ENCODE data around the gene PIGK.

The PIGK gene

DNA sequence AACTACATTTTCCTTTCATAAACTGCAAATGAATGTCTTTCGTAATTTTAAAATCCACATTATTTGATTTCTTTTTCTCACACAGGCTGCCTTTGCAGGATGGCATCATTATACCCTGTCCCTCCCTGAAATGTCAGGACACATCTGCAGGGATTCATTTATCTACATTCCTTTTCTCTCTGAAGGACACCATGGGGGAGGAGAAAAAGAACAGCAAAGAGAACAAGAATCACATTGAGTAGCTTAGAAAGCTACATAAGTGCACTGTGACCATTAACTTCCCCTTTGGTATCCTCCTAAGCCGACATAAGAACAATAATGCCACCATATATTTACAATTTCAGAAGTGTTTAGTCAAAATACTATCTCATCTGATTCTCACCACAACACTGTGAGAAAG lies 129.5 kb downstream of the PIGK start:
- no peak for DNase-seq

DNA sequence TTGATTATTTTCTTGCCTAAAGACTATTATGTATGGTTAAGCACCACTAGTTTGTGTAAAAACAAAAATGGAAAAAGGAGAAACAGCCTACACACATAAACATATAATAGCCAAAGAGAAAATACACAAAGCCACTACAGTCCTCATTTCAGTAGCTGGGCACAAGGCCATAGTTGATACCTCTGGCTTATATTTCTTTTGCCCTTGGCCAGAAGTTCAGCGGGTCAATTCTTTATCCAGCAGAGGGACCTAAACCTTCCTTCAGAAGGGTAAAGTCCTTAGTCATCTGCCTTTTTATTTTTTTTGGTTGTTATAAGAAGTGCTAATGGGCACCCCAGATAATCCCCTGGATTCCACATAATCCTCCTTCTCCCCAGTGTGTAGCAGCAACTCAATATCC lies 134.1 kb downstream of the PIGK start:
- no peak for DNase-seq

DNA sequence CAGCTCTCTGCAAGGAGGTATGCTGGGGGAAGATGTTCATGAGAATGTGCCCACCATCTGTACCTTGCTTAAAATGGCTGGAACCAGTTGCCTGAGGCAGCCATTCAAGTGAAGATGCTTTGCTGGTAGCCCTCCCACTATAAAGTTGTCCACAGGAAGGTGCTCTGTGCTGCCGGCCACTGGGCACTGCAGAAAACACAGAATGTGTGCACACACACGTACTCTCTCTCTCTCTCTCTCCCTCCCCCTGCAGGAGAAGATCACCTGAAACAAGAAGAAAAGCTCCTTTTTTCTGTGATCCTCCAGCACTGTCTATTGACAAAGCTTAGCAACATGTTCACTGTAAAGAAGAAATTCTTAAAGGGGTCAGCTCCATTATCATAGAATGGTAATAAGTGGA lies 134.8 kb downstream of the PIGK start:
- no peak for DNase-seq

DNA sequence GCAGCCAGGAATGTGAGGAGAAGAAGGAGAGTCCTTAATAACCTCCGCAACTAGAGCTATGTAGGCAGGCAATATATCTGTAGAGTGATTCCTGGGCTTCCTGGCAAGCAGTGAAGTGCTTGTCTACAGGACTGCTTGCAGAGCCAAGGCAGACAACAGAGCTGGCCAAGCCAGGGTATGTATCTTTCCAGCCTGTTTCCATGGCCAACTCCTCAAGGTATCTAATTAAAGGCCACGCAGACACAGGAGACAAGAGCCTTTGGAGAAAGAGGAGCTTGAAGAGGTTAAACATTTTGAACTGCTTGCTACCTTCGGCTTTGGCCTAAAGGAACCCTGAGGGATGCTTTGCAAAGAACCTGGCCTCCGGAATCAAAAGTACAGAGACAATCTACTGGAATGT lies 137.4 kb downstream of the PIGK start:
- DNase-seq: no peak

DNA sequence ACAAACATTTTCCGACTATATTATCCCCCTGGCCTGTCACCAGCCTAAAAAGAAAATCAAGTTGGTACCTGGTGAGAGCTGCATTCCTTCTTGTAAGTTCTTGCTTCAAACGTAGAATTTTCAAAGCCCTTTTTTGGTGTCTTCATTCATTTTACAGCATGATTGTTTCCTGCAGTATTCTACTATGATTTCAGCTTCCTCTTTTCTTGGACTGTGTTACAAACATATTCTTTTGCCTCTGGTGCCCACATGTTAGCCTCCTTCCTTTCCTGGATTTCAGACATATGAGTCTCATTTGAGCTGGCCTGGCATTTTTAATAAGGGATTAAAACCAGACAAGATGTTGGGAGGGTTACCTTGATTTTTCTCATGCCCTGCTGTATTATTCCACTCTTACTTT lies 142.5 kb downstream of the PIGK start:
- no peak for DNase-seq

DNA sequence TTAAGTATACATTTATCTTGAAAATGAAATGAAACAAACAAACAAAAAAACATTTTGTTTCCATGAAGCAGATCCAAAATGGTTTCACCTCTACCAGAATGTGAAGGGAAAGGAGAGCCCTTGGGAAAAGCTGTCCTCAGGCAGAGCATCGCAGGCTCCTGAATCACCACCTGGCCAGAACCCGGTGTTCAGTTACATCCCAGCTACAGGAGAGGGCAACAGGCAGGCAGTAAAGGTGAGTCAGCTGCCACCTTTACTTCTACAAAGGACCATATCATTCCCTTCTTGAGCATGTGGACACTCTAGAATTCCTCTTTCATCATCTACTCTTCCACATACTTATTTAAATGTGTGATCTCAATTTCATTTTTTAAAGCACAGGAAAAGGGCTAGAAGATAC lies 151.2 kb downstream of the PIGK start:
- peak in 1 of 2 experiments; percentile 8 for DNase-seq

DNA sequence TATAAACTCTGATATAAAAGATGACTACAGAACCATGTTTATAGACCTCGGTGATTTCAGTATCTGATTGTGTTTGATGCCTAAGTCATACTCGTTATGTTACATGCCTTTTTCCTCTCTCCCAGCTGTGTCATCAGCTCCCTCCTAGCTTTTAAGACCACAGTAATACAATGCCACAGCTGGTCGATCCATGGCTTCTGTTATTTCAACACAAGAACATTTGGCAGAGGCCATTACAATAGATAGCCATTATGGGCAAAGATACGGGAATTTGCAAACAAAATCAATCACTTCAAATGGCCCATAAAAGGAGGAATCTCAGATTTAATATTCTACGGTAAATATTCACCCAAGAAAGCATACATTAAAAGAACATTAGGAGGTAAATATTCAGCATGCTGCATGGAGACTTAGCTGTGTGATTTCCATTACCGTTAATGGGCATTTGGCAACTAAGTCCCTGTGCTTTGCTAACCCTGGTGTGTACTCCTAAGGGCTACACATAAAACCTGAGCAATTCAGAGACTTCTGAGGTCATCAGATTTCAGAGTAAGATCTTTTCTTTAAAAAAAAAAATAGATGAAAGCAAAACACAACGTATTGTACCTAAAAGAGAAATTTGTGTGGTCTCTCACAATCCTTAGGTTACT lies 153.4 kb downstream of the PIGK start:
- peak; percentile 79 to 95 for DNase-seq

DNA sequence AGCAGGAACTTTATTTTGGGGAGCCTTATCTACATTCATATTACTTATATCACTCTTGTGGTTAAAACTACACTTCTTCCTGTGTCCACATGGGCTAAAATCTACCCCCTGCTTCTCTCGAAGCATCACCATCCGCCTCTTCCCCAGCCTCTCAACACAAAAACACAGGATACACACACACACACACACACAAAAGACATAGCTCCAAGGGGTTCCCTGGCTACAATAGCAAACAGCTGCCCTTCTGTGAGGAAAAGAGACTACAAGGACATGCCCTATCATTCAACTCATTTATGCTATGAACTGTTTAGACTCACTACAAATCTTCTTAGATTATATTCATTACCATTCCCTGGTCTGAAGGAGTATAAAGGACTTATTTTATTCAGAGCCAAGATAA lies 155.0 kb downstream of the PIGK start:
- DNase-seq: peak; percentile 18 to 38

DNA sequence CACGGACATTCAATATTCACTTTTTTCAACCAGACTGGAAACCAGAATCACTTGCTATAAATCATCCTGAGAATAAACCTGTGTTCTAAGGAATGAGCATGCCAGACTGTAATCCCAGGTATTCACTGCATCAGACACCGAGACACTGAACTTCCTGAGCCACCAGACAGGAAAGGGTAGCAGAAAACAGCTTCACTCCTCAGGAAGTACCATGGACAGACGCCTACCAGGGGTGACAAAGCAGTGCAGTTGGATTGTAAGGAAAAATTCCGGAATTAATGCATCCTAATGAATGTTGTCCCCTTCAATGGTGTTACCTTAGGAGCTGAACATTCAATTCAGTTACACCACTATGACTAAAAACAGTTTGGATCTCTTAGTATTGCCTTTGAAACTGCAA lies 156.1 kb downstream of the PIGK start:
- no peak for DNase-seq

DNA sequence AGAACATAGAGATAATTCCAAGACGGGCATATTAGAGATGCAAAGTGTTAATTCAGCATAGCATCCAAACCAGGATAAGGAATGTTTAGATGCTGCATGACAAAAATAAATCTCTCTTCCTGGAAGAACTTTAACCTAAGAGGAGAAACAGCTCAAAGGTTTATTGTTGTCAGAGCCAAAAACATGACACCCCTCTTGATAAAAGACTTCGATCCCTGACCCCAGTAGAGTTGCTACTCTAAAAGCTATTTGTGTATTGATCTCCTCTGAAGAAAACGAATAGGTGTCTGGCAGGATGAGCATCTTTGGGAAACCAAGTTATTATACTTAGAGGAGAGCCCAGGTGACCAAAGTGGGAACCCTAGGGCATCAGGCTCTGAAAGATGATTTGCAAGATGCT lies 158.1 kb downstream of the PIGK start:
- DNase-seq: no peak

DNA sequence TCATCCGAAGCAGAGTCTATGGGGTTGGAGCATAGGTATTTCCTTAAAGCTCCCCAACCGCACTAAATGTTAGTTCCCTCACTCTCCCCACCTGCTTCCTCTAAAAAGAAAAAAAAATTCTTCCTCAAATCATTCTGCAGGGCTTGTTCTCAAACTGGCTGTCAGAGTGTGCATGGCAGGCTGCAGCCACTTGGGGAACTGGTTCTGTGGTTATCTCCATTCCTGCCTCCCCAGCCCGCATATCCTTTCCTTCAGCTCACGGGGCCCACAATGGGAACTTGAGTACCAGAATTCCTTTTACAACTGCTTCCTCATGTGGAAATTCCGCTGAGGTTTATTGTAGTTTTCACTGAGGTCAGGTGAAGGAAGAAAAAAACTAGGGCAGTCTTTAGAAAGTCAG lies 159.2 kb downstream of the PIGK start:
- no peak for DNase-seq

DNA sequence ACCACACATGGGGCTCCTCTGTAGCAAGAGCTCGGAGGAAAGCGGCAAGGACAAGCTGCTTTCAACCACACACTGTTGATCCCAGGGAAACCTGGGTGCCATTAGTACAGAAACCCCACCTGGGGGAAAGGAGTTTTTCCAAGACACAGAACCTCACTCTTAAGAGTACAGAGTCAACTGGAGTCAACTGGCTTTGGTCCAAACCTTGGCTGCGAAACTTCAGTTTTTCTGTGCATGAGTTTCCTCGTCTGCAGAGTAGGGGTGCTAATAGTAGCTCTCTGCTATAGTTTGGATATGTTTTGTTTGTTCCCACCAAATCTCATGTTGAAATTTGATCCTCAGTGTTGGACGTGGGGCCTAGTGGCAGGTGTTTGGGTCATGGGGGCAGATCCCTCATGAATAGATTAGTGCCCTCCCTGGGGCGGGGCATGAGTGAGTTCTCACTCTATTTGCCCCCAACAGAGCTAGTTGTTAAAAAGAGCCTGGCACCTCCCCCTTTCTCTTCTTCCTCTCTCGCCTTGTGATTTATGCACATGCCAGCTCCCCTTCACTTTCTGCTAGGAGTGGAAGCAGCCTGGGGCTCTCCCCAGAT lies 161.1 kb downstream of the PIGK start:
- DNase-seq: no peak

DNA sequence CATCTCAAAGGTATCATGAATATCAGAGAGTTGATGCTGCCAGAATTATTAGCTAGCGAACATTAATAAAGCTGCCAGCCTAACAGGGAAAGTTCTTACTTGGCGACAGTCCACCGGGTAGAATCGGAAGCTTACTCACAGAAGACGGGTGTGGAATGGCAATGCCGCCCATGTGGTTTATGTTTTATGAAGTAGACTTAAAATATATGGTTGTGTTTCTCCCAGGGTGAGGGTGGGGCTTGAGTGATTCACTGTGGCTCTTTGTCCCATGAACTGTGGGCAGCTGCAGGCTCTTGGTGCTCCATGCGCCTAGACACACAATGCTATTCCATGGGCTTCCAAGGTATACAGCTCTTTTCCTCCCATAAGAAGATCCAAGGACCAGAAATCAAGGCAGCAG lies 162.7 kb downstream of the PIGK start:
- no peak for DNase-seq

DNA sequence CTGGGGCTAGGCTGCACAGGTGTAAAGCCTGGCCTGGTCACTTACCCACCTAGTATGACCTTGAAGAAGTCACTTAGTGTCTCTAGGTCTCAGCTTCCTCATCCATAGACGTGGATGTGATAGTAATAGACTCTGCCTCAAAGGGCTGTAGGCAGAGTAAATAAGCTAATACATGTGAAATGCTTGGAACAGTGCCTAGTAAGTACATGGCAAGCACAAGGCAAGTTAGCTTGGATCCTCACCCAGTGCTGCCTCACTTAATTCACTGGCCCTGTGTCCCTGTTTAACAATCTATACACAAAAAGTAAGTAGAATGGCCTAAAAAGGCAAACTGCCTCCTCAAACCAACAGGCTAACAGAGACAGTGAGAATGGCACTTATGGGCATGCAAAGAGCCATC lies 167.8 kb downstream of the PIGK start:
- no peak for DNase-seq

DNA sequence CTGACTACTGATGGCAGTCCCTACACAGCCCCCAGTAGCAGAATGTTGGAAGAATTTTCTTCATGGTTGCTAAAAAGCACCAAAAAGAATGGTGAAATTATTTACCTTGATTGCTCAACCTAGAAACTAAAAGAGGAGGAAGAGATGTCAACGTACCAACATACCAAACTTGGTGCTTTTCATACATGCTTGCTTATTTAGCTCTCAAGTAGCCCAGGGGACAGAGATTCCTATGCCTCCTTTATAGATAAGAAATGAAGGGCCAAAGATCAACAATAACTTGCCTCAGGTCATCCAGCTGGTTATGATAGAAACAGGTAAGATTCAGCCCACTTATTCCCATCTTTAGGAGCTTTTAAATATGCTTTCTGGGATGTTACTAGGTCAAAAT lies 170.6 kb downstream of the PIGK start:
- no peak for DNase-seq

DNA sequence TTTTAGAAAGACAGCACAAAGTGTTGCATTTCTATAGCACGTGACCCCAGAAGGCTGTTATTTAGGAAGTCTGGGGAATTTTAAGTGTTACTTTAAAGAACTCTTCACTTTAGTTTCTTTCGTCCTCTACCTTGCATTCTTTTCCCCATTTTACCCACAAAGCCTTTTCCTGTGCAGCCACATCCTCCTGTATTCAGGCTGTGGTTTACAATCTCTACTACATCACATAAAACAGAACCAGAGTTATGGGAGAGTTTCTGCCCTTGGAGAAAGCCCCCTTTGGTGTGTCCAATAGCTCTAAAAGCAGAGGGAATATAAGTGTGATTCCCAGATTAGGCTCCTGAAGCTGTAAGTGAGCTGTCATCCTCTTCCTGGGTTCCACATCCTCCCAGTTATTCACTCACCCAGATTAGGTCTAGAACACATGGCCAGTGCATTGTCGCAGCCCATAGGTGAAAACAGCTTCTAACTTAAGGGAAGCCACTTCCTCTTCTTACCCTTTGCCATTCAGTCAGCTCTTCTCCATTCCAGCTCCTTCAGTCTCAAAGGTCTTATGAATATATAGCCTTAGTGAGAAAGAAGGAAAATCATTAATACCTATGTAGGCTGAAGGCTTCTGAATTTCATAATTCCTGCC lies 171.1 kb downstream of the PIGK start:
- no peak for DNase-seq

DNA sequence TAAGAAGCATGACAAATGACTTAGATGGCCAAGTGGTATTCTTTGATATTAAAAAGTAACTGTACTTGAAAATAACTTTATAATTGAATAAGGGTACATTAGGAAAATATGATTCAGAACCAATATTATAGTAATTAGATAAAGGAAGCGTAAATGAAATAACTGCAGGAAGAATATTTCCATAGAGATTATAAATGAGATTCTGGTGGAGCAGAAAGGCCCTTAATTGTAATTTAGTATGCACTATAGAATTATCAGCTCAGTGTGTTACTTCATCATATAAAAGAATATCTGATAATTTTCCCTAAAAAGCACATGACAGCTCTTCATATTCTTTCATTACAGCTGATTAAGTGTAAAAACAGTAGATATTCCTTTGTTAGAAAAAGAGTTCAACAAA lies 171.7 kb downstream of the PIGK start:
- DNase-seq: no peak

DNA sequence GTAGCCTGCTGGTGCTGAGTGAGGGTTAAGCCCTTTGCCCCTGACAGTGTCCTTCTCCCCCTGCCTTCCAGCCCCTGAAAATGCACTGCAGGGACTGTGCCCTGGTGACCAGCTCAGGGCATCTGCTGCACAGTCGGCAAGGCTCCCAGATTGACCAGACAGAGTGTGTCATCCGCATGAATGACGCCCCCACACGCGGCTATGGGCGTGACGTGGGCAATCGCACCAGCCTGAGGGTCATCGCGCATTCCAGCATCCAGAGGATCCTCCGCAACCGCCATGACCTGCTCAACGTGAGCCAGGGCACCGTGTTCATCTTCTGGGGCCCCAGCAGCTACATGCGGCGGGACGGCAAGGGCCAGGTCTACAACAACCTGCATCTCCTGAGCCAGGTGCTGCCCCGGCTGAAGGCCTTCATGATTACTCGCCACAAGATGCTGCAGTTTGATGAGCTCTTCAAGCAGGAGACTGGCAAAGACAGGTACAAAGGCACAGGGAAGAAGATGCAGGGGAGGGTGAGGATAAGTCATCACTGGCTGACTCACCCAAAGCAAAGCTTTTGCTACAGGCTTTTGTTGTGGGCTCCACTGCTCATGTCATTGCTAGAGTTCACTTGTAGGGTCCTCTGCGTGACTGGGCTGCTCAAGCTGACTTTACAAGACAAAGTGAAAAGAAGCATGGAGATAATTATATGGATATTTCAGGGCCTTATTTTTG lies 174.9 kb downstream of the PIGK start:
- DNase-seq: no peak

DNA sequence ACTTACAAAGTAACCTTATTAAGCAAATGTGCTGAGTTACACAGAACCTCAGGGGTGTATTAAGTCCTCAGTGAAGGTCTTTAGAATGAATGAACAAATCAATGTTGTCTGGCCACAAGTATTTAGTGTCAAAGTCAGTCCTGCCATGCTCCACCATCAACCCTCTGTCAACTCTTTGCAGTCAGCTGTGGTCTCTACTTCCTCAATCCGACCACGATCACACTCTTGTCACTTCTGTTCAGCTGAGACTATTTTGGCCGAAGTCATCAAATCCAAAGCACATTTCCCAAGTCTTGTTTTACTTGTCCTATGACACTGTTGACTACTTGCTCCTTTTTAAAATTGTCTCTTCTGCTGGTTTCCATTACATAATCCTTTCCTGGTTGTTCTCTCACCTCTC lies 178.4 kb downstream of the PIGK start:
- no peak for DNase-seq

DNA sequence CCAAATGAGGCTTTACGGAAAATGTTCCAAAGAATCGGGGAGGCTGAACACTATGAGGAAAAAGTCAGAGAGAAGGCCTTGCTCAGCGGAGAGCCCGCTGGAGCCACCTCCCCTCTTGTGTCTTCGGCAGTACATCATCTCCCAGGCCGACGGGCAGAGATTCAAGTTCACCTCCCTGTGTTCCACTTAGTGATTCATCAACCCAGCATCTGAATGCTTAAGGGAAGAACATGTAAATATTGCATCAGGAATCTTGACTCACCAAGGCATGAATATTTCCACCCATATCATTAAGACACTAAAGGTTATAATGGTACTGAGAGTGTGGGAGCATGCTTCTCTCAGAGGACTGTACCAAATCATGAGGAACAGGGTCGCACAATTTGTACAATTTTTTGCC lies 179.5 kb downstream of the PIGK start:
- DNase-seq: no peak

DNA sequence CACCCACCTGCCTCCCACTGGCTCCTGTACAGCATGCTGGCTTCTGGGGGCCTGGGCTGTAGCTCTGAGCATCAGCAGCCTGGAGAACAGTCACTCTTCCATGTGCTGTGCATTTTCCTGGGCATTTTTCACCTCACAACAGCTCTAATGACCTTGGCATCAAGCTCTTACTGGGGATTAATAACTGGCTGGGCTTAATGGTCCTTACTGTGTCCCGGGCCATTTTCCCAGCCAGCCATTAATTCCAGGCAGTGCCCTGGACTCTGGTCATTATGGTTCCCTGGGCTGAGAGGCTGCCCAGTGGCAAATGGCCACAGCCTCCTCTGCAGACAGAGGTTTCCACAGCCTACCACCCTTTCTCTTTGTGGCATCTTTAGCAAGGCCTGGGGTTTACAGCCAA lies 180.1 kb downstream of the PIGK start:
- DNase-seq: no peak

Data from NCI-H2081 (cell line).